Measurements from ENCODE around the gene SPIN2A.

- TF ChIP-seq TAF1 (IDR thresholded peaks at IDR 0.05; ENCODE audit: borderline replicate concordance, low read depth, low read length) (no peak), POLR2A (IDR thresholded peaks at IDR 0.05; ENCODE audit: low read depth, low read length) (no peak)
Measured at GRCh38 chrX:57132046-57132445, 5.2 kb downstream of the SPIN2A start.

Data from GM12892 (cell line).